ENCODE results near the gene VSTM2B.

The VSTM2B gene

DNA sequence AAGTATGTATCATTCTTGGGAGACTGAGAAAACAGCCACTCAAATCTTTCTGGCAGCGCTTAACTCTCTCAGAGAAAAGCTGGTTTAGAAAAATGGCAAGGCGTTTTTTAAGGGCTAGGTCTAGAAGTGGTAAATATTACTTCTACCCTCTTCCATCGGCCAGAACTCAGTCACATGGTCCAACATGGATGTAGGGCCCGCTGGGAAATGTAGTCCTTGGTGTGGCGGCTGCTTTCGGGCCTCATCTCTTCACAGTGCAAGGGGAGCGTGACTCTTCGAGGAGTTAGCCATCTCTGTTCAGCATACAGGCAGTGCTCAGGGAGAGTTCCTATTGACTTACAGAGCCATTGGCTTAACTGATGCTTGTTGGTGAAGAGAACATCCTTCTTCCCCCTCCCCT, 6.3 kb downstream of the VSTM2B start:
- Histone ChIP-seq H3K4me3 (ENCODE audit: low read depth, low read length) (no peak overlapping the region), H3K9me3 (ENCODE audit: control insufficient read depth, low read length) (no peaks in the 10 kb centered on the region), H3K27me3 (ENCODE audit: control insufficient read depth, insufficient read depth, low read length) (peaks cover 3% of the 10 kb centered on the region), H2AFZ (no peak overlapping the region), H3K4me1 (peaks cover 8% of the 10 kb centered on the region), H3K9ac (no peak overlapping the region), H3K36me3 (ENCODE audit: control insufficient read depth, insufficient read depth, low read length) (no peaks in the 10 kb centered on the region), H3K4me2 (ENCODE audit: low read length) (no peak overlapping the region), H3K79me2 (no peaks in the 10 kb centered on the region), H3K27ac (no peak overlapping the region)
- TF ChIP-seq CTCF (IDR thresholded peaks at IDR 0.05), result no peak

DNA sequence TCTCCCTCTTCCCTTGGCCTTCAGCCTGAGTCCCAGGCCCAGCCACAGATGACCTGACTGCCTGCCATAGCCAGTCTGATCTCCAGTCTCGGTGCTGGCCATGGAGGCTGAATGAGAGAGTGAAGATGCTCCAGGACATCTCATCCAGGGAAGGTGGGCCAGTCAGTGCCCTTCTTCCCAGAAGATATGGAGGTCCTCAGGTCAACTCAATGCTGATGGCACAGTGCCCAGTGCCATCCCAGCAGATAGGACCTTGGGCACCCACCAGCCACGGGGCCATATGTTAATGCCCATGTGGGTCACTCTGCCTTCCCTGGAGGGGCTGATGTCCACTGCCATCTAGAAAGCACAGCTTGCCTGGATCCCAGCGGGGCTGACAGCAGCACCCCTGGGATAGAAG, 7.2 kb downstream of the VSTM2B start:
- H3K79me2 ChIP-seq, result no peaks in the 10 kb centered on the region
- no peak overlapping the region for H3K4me3 ChIP-seq (ENCODE audit: low read depth, low read length)
- no peak overlapping the region for H3K4me2 ChIP-seq (ENCODE audit: low read length)
- no peak overlapping the region for H3K9ac ChIP-seq
- no peak for TF ChIP-seq CTCF (IDR thresholded peaks at IDR 0.05)
- no peaks in the 10 kb centered on the region for H3K36me3 ChIP-seq (ENCODE audit: control insufficient read depth, insufficient read depth, low read length)
- H3K27ac ChIP-seq, result no peak overlapping the region
- no peaks in the 10 kb centered on the region for H3K9me3 ChIP-seq (ENCODE audit: control insufficient read depth, low read length)
- peaks cover under 1% of the 10 kb centered on the region for H3K27me3 ChIP-seq (ENCODE audit: control insufficient read depth, insufficient read depth, low read length)
- H2AFZ ChIP-seq, result no peak overlapping the region
- H3K4me1 ChIP-seq, result peaks cover 6% of the 10 kb centered on the region

DNA sequence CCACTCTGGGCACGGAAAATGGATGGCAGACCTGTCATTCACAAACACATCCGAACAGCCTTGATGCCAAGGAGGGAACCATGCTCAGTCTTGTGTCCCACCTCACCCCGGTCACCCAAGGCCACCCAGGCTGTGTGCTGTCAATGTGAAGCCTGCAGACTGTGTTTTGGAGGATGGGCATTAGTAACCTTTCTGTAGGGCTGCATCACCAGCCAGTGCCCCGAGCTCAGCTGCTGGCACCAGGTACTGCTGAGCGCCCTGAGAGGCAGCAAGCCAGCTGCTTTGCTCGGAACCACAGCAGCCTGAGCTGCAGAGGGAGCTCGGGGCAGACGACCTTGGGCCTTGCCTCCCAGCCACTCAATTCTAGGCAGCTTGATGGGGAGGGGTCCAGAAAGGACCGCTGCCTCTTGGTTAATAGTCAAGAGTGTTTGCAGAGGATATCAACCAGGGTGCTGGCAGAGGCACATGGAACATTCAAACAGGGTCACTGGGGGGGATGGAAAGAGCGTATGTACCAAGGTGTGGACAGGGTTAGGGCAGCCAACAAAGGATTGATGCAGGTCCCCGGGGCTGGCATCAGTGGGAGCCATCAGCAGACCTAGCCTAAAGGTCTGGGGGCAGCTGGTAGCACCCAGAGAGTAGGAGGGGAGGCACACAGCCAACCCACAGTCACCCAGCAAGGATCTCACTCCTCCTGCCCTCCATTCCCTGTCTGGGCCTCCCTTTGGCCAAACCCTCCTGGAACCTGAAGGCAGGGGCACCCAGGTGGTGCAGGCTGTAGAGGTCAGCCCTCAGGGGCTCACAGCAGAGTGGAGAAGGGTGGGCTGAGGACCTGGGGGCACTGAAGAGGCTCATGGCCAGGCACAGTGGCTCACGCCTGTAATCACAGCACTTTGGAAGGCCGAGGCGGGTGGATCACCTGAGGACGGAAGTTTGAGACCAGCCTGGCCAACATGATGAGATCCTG, 8.1 kb downstream of the VSTM2B start:
- Histone ChIP-seq H3K4me3 (ENCODE audit: low read depth, low read length) (no peak overlapping the region), H3K4me1 (peaks cover 3% of the 10 kb centered on the region), H3K9ac (no peak overlapping the region), H3K27me3 (ENCODE audit: control insufficient read depth, insufficient read depth, low read length) (no peaks in the 10 kb centered on the region), H3K4me2 (ENCODE audit: low read length) (no peak overlapping the region), H2AFZ (no peak overlapping the region), H3K9me3 (ENCODE audit: control insufficient read depth, low read length) (no peaks in the 10 kb centered on the region), H3K27ac (no peak overlapping the region), H3K79me2 (no peaks in the 10 kb centered on the region), H3K36me3 (ENCODE audit: control insufficient read depth, insufficient read depth, low read length) (no peaks in the 10 kb centered on the region)
- TF ChIP-seq CTCF (IDR thresholded peaks at IDR 0.05), result no peak

GRCh38 chr19:29535214-29535831, 9.5 kb downstream of the VSTM2B start:
- Histone ChIP-seq H3K36me3 (ENCODE audit: control insufficient read depth, insufficient read depth, low read length) (no peaks in the 10 kb centered on the region), H3K27me3 (ENCODE audit: control insufficient read depth, insufficient read depth, low read length) (no peaks in the 10 kb centered on the region), H3K9ac (no peak overlapping the region)

More at GRCh38 chr19:29535214-29535831, 9.5 kb downstream of the VSTM2B start:
- Histone ChIP-seq H3K79me2 (no peaks in the 10 kb centered on the region), H3K4me1 (peaks cover under 1% of the 10 kb centered on the region), H3K9me3 (ENCODE audit: control insufficient read depth, low read length) (no peaks in the 10 kb centered on the region), H3K27ac (no peak overlapping the region), H2AFZ (no peak overlapping the region), H3K4me2 (ENCODE audit: low read length) (no peak overlapping the region), H3K4me3 (ENCODE audit: low read depth, low read length) (no peak overlapping the region)
- TF ChIP-seq CTCF (IDR thresholded peaks at IDR 0.05), result no peak
